ENCODE measurements around the gene RAG1.
A peak's percentile ranks its signal among the peaks of the same experiment; 100 is the strongest.
"Not testable (repeated sequence)": the region's sequence is repeated elsewhere in the genome, so short reads cannot be mapped to it uniquely, and the experiment has no call there.

The RAG1 gene

GRCh38 chr11:36567694-36568093 is at the start of gene RAG1:
Gene RAG1, plus strand, starts transcription at chr11:36568007. Its CDS starts 5,298 bp downstream, at chr11:36573305.
- no peak for TF ChIP-seq ZNF274 (IDR thresholded peaks at IDR 0.05; ENCODE audit: low read depth, low read length)
- TF ChIP-seq SUZ12 (IDR thresholded peaks at IDR 0.05; ENCODE audit: extremely low read depth, insufficient read depth, insufficient read length), result no peak
- TF ChIP-seq YY1 (IDR thresholded peaks at IDR 0.05; ENCODE audit: insufficient read depth, insufficient read length), result no peak

GRCh38 chr11:36530840-36531239 is 37.0 kb upstream of the RAG1 start:
- TF ChIP-seq ZNF274 (IDR thresholded peaks at IDR 0.05; ENCODE audit: low read depth, low read length) (no peak), SUZ12 (IDR thresholded peaks at IDR 0.05; ENCODE audit: extremely low read depth, insufficient read depth, insufficient read length) (no peak), YY1 (IDR thresholded peaks at IDR 0.05; ENCODE audit: insufficient read depth, insufficient read length) (no peak)
- no peak for DNase-seq (ENCODE audit: low read depth, low spot score)
- no peaks in the 10 kb centered on the region for H3K36me3 ChIP-seq (ENCODE audit: insufficient read depth, insufficient read length, low read length)

More at GRCh38 chr11:36567694-36568093, at the start of gene RAG1:
- H3K4me1 ChIP-seq (ENCODE audit: insufficient read depth, insufficient read length), result no peaks in the 10 kb centered on the region
- H3K27me3 ChIP-seq (ENCODE audit: insufficient read depth, insufficient read length), result no peaks in the 10 kb centered on the region
- no peak for DNase-seq (ENCODE audit: low read depth, low spot score)
- no peak within 1 kb of the TSS for H3K9ac ChIP-seq (ENCODE audit: insufficient read length, low read depth)
- H3K4me3 ChIP-seq (ENCODE audit: insufficient read length, low read depth), result no peak within 1 kb of the TSS
- no peaks in the 10 kb centered on the region for H3K9me3 ChIP-seq (ENCODE audit: insufficient read depth, low read length)
- H3K36me3 ChIP-seq (ENCODE audit: insufficient read depth, insufficient read length, low read length), result no peaks in the 10 kb centered on the region

GRCh38 chr11:36532941-36533601 is 34.7 kb upstream of the RAG1 start:
- Histone ChIP-seq H3K9me3 (ENCODE audit: insufficient read depth, low read length) (no peaks in the 10 kb centered on the region), H3K4me1 (ENCODE audit: insufficient read depth, insufficient read length) (peaks cover 3% of the 10 kb centered on the region), H3K9ac (ENCODE audit: insufficient read length, low read depth) (no peak overlapping the region), H3K4me3 (ENCODE audit: insufficient read length, low read depth) (no peak overlapping the region), H3K36me3 (ENCODE audit: insufficient read depth, insufficient read length, low read length) (no peaks in the 10 kb centered on the region), H3K27me3 (ENCODE audit: insufficient read depth, insufficient read length) (no peaks in the 10 kb centered on the region)
- no peak for DNase-seq (ENCODE audit: low read depth, low spot score)
- no peak for TF ChIP-seq YY1 (IDR thresholded peaks at IDR 0.05; ENCODE audit: insufficient read depth, insufficient read length)
- no peak for TF ChIP-seq ZNF274 (IDR thresholded peaks at IDR 0.05; ENCODE audit: low read depth, low read length)
- no peak for TF ChIP-seq SUZ12 (IDR thresholded peaks at IDR 0.05; ENCODE audit: extremely low read depth, insufficient read depth, insufficient read length)

More at GRCh38 chr11:36530840-36531239, 37.0 kb upstream of the RAG1 start:
- H3K9me3 ChIP-seq (ENCODE audit: insufficient read depth, low read length), result no peaks in the 10 kb centered on the region
- no peaks in the 10 kb centered on the region for H3K27me3 ChIP-seq (ENCODE audit: insufficient read depth, insufficient read length)
- H3K4me3 ChIP-seq (ENCODE audit: insufficient read length, low read depth), result no peak overlapping the region
- H3K9ac ChIP-seq (ENCODE audit: insufficient read length, low read depth), result no peak overlapping the region
- H3K4me1 ChIP-seq (ENCODE audit: insufficient read depth, insufficient read length), result peaks cover 3% of the 10 kb centered on the region

GRCh38 chr11:36534276-36534840 is 33.4 kb upstream of the RAG1 start:
- DNase-seq (ENCODE audit: low read depth, low spot score), result no peak
- TF ChIP-seq YY1 (IDR thresholded peaks at IDR 0.05; ENCODE audit: insufficient read depth, insufficient read length) (no peak), SUZ12 (IDR thresholded peaks at IDR 0.05; ENCODE audit: extremely low read depth, insufficient read depth, insufficient read length) (no peak), ZNF274 (IDR thresholded peaks at IDR 0.05; ENCODE audit: low read depth, low read length) (no peak)

GRCh38 chr11:36540998-36541397 is 26.8 kb upstream of the RAG1 start:
- no peaks in the 10 kb centered on the region for H3K27me3 ChIP-seq (ENCODE audit: insufficient read depth, insufficient read length)

More at GRCh38 chr11:36534276-36534840, 33.4 kb upstream of the RAG1 start:
- H3K9me3 ChIP-seq (ENCODE audit: insufficient read depth, low read length), result no peaks in the 10 kb centered on the region
- no peak overlapping the region for H3K4me3 ChIP-seq (ENCODE audit: insufficient read length, low read depth)
- no peaks in the 10 kb centered on the region for H3K36me3 ChIP-seq (ENCODE audit: insufficient read depth, insufficient read length, low read length)
- no peak overlapping the region for H3K9ac ChIP-seq (ENCODE audit: insufficient read length, low read depth)
- no peaks in the 10 kb centered on the region for H3K27me3 ChIP-seq (ENCODE audit: insufficient read depth, insufficient read length)
- H3K4me1 ChIP-seq (ENCODE audit: insufficient read depth, insufficient read length), result peaks cover 3% of the 10 kb centered on the region

GRCh38 chr11:36550385-36551115 is 17.3 kb upstream of the RAG1 start:
- Histone ChIP-seq H3K4me3 (ENCODE audit: insufficient read length, low read depth) (no peak overlapping the region), H3K9ac (ENCODE audit: insufficient read length, low read depth) (no peak overlapping the region), H3K9me3 (ENCODE audit: insufficient read depth, low read length) (no peaks in the 10 kb centered on the region), H3K27me3 (ENCODE audit: insufficient read depth, insufficient read length) (no peaks in the 10 kb centered on the region), H3K4me1 (ENCODE audit: insufficient read depth, insufficient read length) (no peaks in the 10 kb centered on the region), H3K36me3 (ENCODE audit: insufficient read depth, insufficient read length, low read length) (no peaks in the 10 kb centered on the region)
- no peak for TF ChIP-seq ZNF274 (IDR thresholded peaks at IDR 0.05; ENCODE audit: low read depth, low read length)
- no peak for TF ChIP-seq YY1 (IDR thresholded peaks at IDR 0.05; ENCODE audit: insufficient read depth, insufficient read length)
- no peak for TF ChIP-seq SUZ12 (IDR thresholded peaks at IDR 0.05; ENCODE audit: extremely low read depth, insufficient read depth, insufficient read length)
- no peak for DNase-seq (ENCODE audit: low read depth, low spot score)

More at GRCh38 chr11:36540998-36541397, 26.8 kb upstream of the RAG1 start:
- H3K9me3 ChIP-seq (ENCODE audit: insufficient read depth, low read length), result no peaks in the 10 kb centered on the region
- H3K36me3 ChIP-seq (ENCODE audit: insufficient read depth, insufficient read length, low read length), result no peaks in the 10 kb centered on the region
- H3K4me1 ChIP-seq (ENCODE audit: insufficient read depth, insufficient read length), result no peaks in the 10 kb centered on the region
- H3K4me3 ChIP-seq (ENCODE audit: insufficient read length, low read depth), result no peak overlapping the region
- no peak for DNase-seq (ENCODE audit: low read depth, low spot score)
- no peak overlapping the region for H3K9ac ChIP-seq (ENCODE audit: insufficient read length, low read depth)
- TF ChIP-seq ZNF274 (IDR thresholded peaks at IDR 0.05; ENCODE audit: low read depth, low read length), result no peak
- TF ChIP-seq SUZ12 (IDR thresholded peaks at IDR 0.05; ENCODE audit: extremely low read depth, insufficient read depth, insufficient read length), result no peak
- no peak for TF ChIP-seq YY1 (IDR thresholded peaks at IDR 0.05; ENCODE audit: insufficient read depth, insufficient read length)

GRCh38 chr11:36557390-36557789 is 10.4 kb upstream of the RAG1 start:
- H3K9ac ChIP-seq (ENCODE audit: insufficient read length, low read depth); H3K27me3 ChIP-seq (ENCODE audit: insufficient read depth, insufficient read length); H3K4me1 ChIP-seq (ENCODE audit: insufficient read depth, insufficient read length); DNase-seq (ENCODE audit: low read depth, low spot score); H3K36me3 ChIP-seq (ENCODE audit: insufficient read depth, insufficient read length, low read length): not testable (repeated sequence)
- TF ChIP-seq YY1 (IDR thresholded peaks at IDR 0.05; ENCODE audit: insufficient read depth, insufficient read length), result peak; percentile 39
- peaks cover 31% of the 10 kb centered on the region for H3K9me3 ChIP-seq (ENCODE audit: insufficient read depth, low read length)
- H3K4me3 ChIP-seq (ENCODE audit: insufficient read length, low read depth), result peak overlapping the region; percentile 33

Measured in NT2/D1 (cell line).